GM18505 (cell line): ENCODE measurements around the gene IL21R.
"Not testable (repeated sequence)": the region's sequence is repeated elsewhere in the genome, so short reads cannot be mapped to it uniquely, and the experiment has no call there.

ENCODE experiments used
- ATAC-seq: cut with Tn5 transposase; IDR thresholded peaks from one replicate; pipeline ENCODE4 v1.9.1; 2021; ENCODE audit not compliant: unreplicated experiment
- POLR2A ChIP-seq: IDR thresholded peaks from 4 replicates; pipeline ENCODE4 v1.6.1; 2011; ENCODE audit warnings: borderline replicate concordance; ENCODE audit not compliant: insufficient read depth, insufficient read length; ENCODE audit errors: extremely low read depth

Gene IL21R

GRCh38 chr16:27381974-27382855 is 19.8 kb upstream of the IL21R start:
- TF ChIP-seq POLR2A: no peak
- no peak for ATAC-seq

- no peak for ATAC-seq
- TF ChIP-seq POLR2A: no peak
Measured at GRCh38 chr16:27383556-27384243, 18.3 kb upstream of the IL21R start.

- no peak for TF ChIP-seq POLR2A
- ATAC-seq: no peak
Measured at GRCh38 chr16:27384425-27384824, 17.5 kb upstream of the IL21R start.

- ATAC-seq: no peak
- no peak for TF ChIP-seq POLR2A
Measured at GRCh38 chr16:27385398-27385797, 16.6 kb upstream of the IL21R start.

GRCh38 chr16:27386674-27387073 is 15.3 kb upstream of the IL21R start:
- no peak for ATAC-seq
- TF ChIP-seq POLR2A: no peak

- no peak for TF ChIP-seq POLR2A
- no peak for ATAC-seq
Measured at GRCh38 chr16:27387724-27388123, 14.2 kb upstream of the IL21R start.

GRCh38 chr16:27389272-27389961 is 12.6 kb upstream of the IL21R start:
- no peak for ATAC-seq
- TF ChIP-seq POLR2A: no peak

- no peak for ATAC-seq
- TF ChIP-seq POLR2A: no peak
Measured at GRCh38 chr16:27390151-27390550, 11.8 kb upstream of the IL21R start.

GRCh38 chr16:27392671-27393070 is 9.3 kb upstream of the IL21R start:
- no peak for ATAC-seq
- TF ChIP-seq POLR2A: no peak

- TF ChIP-seq POLR2A: no peak
- no peak for ATAC-seq
Measured at GRCh38 chr16:27394516-27394915, 7.5 kb upstream of the IL21R start.

- not testable (repeated sequence) for ATAC-seq
Measured at GRCh38 chr16:27398341-27398893, 3.6 kb upstream of the IL21R start.

- TF ChIP-seq POLR2A: peak; percentile 59
- peak; percentile 29 for ATAC-seq
Measured at GRCh38 chr16:27398894-27399853, 2.8 kb upstream of the IL21R start.
